Uterus (tissue), 2 donors: Measurements from ENCODE around the gene CCND3.
A peak's percentile ranks its signal among the peaks of the same experiment; 100 is the strongest.

Experiments used
- POLR2A ChIP-seq, 2 donors: fragments of 450-650 bp; IDR thresholded peaks; one replicate each; pipeline ENCODE4 v1.6.1; 2016; ENCODE audit warnings: antibody characterized with exemption in 2 of 2, mild to moderate bottlenecking in 1 of 2, moderate library complexity in 1 of 2
- TF ChIP-seq, protein P1 (sequence below), 4 experiments: fragments of 200-600 bp in 2 of 4; fragments of 450-650 bp in 2 of 4; sonication (generic) in 2 of 4; IDR thresholded peaks; one replicate each; pipeline ENCODE4 v1.5.1; 2016 to 2019; ENCODE audit warnings: antibody characterized with exemption in 4 of 4, mild to moderate bottlenecking in 2 of 4, moderate library complexity in 1 of 4

DNA sequence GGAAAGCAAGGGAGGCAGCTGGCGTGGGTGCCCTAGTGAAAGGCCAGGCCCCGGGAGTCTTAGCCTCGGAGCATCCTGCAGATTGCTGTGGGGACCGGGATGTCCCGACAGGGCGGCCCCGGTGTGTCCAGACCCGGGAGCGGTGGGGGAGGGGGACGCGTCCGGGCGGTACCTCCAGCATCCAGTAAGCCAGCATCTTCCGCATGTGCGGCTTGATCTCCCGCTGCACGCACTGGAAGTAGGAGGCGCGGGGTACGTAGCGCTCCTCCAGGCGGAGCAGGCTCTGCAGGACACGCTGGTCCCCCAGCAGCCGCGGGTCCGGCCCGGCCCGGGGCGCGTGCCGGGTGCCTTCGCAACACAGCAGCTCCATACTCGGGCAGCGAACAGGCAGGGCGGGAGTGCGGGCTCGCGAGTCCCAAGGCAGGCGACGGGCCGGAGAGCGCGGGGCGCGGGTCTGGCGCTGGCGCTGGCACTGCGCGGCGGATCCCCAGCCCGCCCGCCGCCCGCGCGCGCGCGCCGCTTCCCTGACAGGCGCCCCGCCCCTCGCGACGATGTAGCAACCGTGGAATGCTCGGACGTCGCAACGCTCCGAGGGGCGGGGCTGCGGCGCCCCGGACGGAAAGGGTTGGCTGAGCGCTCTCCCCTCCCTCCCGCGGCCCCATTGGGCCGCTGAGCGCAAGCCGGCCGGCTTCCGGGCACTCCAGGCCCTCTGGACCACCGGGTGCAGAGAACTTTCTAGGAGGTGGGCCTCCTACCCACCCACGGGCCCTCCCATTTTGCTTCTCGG is at the start of gene CCND3:
- TF ChIP-seq, protein P1, sequence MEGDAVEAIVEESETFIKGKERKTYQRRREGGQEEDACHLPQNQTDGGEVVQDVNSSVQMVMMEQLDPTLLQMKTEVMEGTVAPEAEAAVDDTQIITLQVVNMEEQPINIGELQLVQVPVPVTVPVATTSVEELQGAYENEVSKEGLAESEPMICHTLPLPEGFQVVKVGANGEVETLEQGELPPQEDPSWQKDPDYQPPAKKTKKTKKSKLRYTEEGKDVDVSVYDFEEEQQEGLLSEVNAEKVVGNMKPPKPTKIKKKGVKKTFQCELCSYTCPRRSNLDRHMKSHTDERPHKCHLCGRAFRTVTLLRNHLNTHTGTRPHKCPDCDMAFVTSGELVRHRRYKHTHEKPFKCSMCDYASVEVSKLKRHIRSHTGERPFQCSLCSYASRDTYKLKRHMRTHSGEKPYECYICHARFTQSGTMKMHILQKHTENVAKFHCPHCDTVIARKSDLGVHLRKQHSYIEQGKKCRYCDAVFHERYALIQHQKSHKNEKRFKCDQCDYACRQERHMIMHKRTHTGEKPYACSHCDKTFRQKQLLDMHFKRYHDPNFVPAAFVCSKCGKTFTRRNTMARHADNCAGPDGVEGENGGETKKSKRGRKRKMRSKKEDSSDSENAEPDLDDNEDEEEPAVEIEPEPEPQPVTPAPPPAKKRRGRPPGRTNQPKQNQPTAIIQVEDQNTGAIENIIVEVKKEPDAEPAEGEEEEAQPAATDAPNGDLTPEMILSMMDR (IDR thresholded peaks at IDR 0.05) = peak in 1 of 4 experiments; percentile 3
- peak; percentile 22 to 64 for TF ChIP-seq POLR2A (IDR thresholded peaks at IDR 0.05)
